Activated CD8-positive, alpha-beta memory T cell treated with anti-CD3 and anti-CD28 coated beads for 48 hours (primary cell): ENCODE results near the gene VEPH1.

ENCODE experiments used
- DNase-seq, 3 experiments: peaks; one replicate each; pipeline ENCODE4 v3.0.0-alpha.2; 2020; ENCODE audit warnings: low read depth in 2 of 3, low spot score in 2 of 3

The VEPH1 gene

GRCh38 chr3:157268026-157268425 lies 235.2 kb downstream of the VEPH1 start:
- no peak for DNase-seq

- DNase-seq: no peak
Measured at GRCh38 chr3:157265931-157266330, 237.3 kb downstream of the VEPH1 start.

GRCh38 chr3:157263027-157263426 lies 240.2 kb downstream of the VEPH1 start:
- DNase-seq: no peak

- DNase-seq: no peak
Measured at GRCh38 chr3:157261000-157261399, 242.2 kb downstream of the VEPH1 start.

GRCh38 chr3:157259825-157260224 lies 243.4 kb downstream of the VEPH1 start:
- no peak for DNase-seq

- no peak for DNase-seq
Measured at GRCh38 chr3:157257101-157257500, 246.1 kb downstream of the VEPH1 start.

GRCh38 chr3:157255797-157256196 lies 247.4 kb downstream of the VEPH1 start:
- no peak for DNase-seq

- DNase-seq: no peak
Measured at GRCh38 chr3:157251685-157252084, 251.5 kb downstream of the VEPH1 start.

- DNase-seq: no peak
Measured at GRCh38 chr3:157249606-157250005, 253.6 kb downstream of the VEPH1 start.

GRCh38 chr3:157248590-157249422 lies 254.4 kb downstream of the VEPH1 start:
- DNase-seq: no peak

GRCh38 chr3:157247391-157247790 lies 255.8 kb downstream of the VEPH1 start:
- DNase-seq: no peak

- DNase-seq: no peak
Measured at GRCh38 chr3:157242836-157243235, 260.4 kb downstream of the VEPH1 start.

GRCh38 chr3:157241599-157241998 lies 261.6 kb downstream of the VEPH1 start:
- DNase-seq: no peak

GRCh38 chr3:157240408-157240807 lies 262.8 kb downstream of the VEPH1 start:
- no peak for DNase-seq

- peak; percentile 22 to 45 (median 45) for DNase-seq
Measured at GRCh38 chr3:157239082-157239704, 264.0 kb downstream of the VEPH1 start.

- DNase-seq: no peak
Measured at GRCh38 chr3:157238457-157238856, 264.8 kb downstream of the VEPH1 start.

GRCh38 chr3:157237886-157238285 lies 265.3 kb downstream of the VEPH1 start:
- DNase-seq: no peak

GRCh38 chr3:157235291-157235690 lies 267.9 kb downstream of the VEPH1 start:
- DNase-seq: no peak

- no peak for DNase-seq
Measured at GRCh38 chr3:157233923-157234322, 269.3 kb downstream of the VEPH1 start.

GRCh38 chr3:157232141-157232540 lies 271.1 kb downstream of the VEPH1 start:
- no peak for DNase-seq

- DNase-seq: no peak
Measured at GRCh38 chr3:157231071-157231470, 272.1 kb downstream of the VEPH1 start.

GRCh38 chr3:157226173-157226847 lies 276.9 kb downstream of the VEPH1 start:
- DNase-seq: no peak
